ENCODE data around the gene MT1E. TPM values are rescaled to one million over a fixed set of nuclear protein-coding genes. Genes with fewer than 3 reads are reported as not detected.
A peak's percentile ranks its signal among the peaks of the same experiment; 100 is the strongest.

The MT1E gene
- total and polyA plus RNA-seq, 4 experiments from 2014 or later, result 6.8 to 16.0 TPM; not detected in 2

- intact Hi-C loops (cut with micrococcal nuclease), result no loop called here
- DNase-seq, result no peak
- H3K4me3 ChIP-seq (ENCODE audit: low read length in 2 of 2), result no peak overlapping the region
- peaks cover 2 to 5% (median 3%) of the 10 kb centered on the region in 4 donors for H3K4me1 Mint-ChIP-seq
- no peak overlapping the region for H3K27ac Mint-ChIP-seq
- peaks cover 3% of the 10 kb centered on the region for H3K27me3 ChIP-seq (ENCODE audit: insufficient read depth, low read length)
- peaks cover 0 to 1% (median 0%) of the 10 kb centered on the region in 8 donors for H3K9me3 Mint-ChIP-seq
- no peak overlapping the region for H3K27ac ChIP-seq (ENCODE audit: low read depth, low read length)
- POLR2A ChIA-PET (ENCODE audit: partially characterized antibody), result no interaction called here
- H3K27me3 Mint-ChIP-seq, result peaks cover 7 to 9% of the 10 kb centered on the region in 2 donors
- H3K9me3 ChIP-seq (ENCODE audit: control insufficient read depth in 1 of 2, low read length in 2 of 2), result no peaks in the 10 kb centered on the region
- no peaks in the 10 kb centered on the region for H3K36me3 Mint-ChIP-seq
- H3K4me1 ChIP-seq (ENCODE audit: insufficient read depth, low read length), result no peaks in the 10 kb centered on the region
- no peak overlapping the region for H3K4me3 Mint-ChIP-seq
- H3K36me3 ChIP-seq (ENCODE audit: insufficient read depth, low read length), result no peaks in the 10 kb centered on the region
- CTCF ChIA-PET (ENCODE audit: partially characterized antibody), result interaction anchor here (1.5 to 1.6 kb wide), 2 partner anchors 19 to 118 kb away, joined by 3 to 6 read pairs; no protein-coding TSS in a partner anchor
Measured at GRCh38 chr16:56584276-56584675, 41.3 kb upstream of the MT1E start.

GRCh38 chr16:56588781-56589140, 36.8 kb upstream of the MT1E start:
- Histone ChIP-seq H3K9me3 (ENCODE audit: control insufficient read depth in 1 of 2, low read length in 2 of 2) (no peaks in the 10 kb centered on the region), H3K4me3 (ENCODE audit: low read length in 2 of 2) (peak overlapping the region in 1 of 2 donors; percentile 41), H3K4me1 (ENCODE audit: insufficient read depth, low read length) (peaks cover 7% of the 10 kb centered on the region), H3K36me3 (ENCODE audit: insufficient read depth, low read length) (no peaks in the 10 kb centered on the region), H3K27ac (ENCODE audit: low read depth, low read length) (no peak overlapping the region), H3K27me3 (ENCODE audit: insufficient read depth, low read length) (peaks cover 15% of the 10 kb centered on the region)
- no peak for DNase-seq
- Mint-ChIP-seq H3K4me1 (peaks cover 3 to 15% (median 7%) of the 10 kb centered on the region in 4 donors), H3K36me3 (no peaks in the 10 kb centered on the region), H3K27ac (peak overlapping the region in 1 of 7 donors; percentile 13), H3K9me3 (peaks cover 0 to 5% (median 0%) of the 10 kb centered on the region in 8 donors), H3K27me3 (peaks cover 17 to 33% of the 10 kb centered on the region in 2 donors), H3K4me3 (peak overlapping the region; percentile 58 to 85 (median 78))
- ChIA-PET POLR2A (ENCODE audit: partially characterized antibody) (no interaction called here), CTCF (ENCODE audit: partially characterized antibody) (no interaction called here)
- intact Hi-C loops (cut with micrococcal nuclease), result no loop called here

GRCh38 chr16:56589141-56590039, 36.2 kb upstream of the MT1E start, which contains the start of gene MT3:
Gene MT3, plus strand, starts transcription at chr16:56589528. Its CDS starts 63 bp downstream, at chr16:56589591.
- H3K36me3 Mint-ChIP-seq, result no peaks in the 10 kb centered on the region
- Histone ChIP-seq H3K9me3 (ENCODE audit: control insufficient read depth in 1 of 2, low read length in 2 of 2) (no peaks in the 10 kb centered on the region), H3K27me3 (ENCODE audit: insufficient read depth, low read length) (peaks cover 15% of the 10 kb centered on the region), H3K27ac (ENCODE audit: low read depth, low read length) (no peak within 1 kb of the TSS), H3K4me3 (ENCODE audit: low read length in 2 of 2) (peak within 1 kb of the TSS in 1 of 2 donors; percentile 41), H3K36me3 (ENCODE audit: insufficient read depth, low read length) (no peaks in the 10 kb centered on the region), H3K4me1 (ENCODE audit: insufficient read depth, low read length) (peaks cover 7% of the 10 kb centered on the region)
- peaks cover 0 to 5% (median 0%) of the 10 kb centered on the region in 8 donors for H3K9me3 Mint-ChIP-seq
- peak within 1 kb of the TSS; percentile 69 to 85 (median 80) for H3K4me3 Mint-ChIP-seq
- H3K27ac Mint-ChIP-seq, result peak within 1 kb of the TSS in 2 of 7 donors; percentile 13 to 41
- ChIA-PET CTCF (ENCODE audit: partially characterized antibody) (no interaction called here), POLR2A (ENCODE audit: partially characterized antibody) (no interaction called here)
- intact Hi-C loops (cut with micrococcal nuclease), result no loop called here
- H3K27me3 Mint-ChIP-seq, result peaks cover 17 to 33% of the 10 kb centered on the region in 2 donors
- peak in 3 of 5 donors; percentile 10 to 29 (median 24) for DNase-seq
- H3K4me1 Mint-ChIP-seq, result peaks cover 3 to 15% (median 7%) of the 10 kb centered on the region in 4 donors

GRCh38 chr16:56591377-56592060, 34.1 kb upstream of the MT1E start:
- H3K4me3 Mint-ChIP-seq, result no peak overlapping the region
- no peak overlapping the region for H3K27ac Mint-ChIP-seq
- H3K27me3 Mint-ChIP-seq, result peaks cover 13 to 31% of the 10 kb centered on the region in 2 donors
- ChIA-PET POLR2A (ENCODE audit: partially characterized antibody) (no interaction called here), CTCF (ENCODE audit: partially characterized antibody) (interaction anchor here (1.5 to 3.3 kb wide), 3 partner anchors 9 to 52 kb away, joined by 4 to 15 read pairs (median 9); no protein-coding TSS in a partner anchor)
- H3K4me1 Mint-ChIP-seq, result peaks cover 3 to 15% (median 7%) of the 10 kb centered on the region in 4 donors
- peaks cover 0 to 5% (median 0%) of the 10 kb centered on the region in 8 donors for H3K9me3 Mint-ChIP-seq
- H3K4me1 ChIP-seq (ENCODE audit: insufficient read depth, low read length), result peaks cover 7% of the 10 kb centered on the region
- H3K4me3 ChIP-seq (ENCODE audit: low read length in 2 of 2), result no peak overlapping the region
- no peaks in the 10 kb centered on the region for H3K36me3 ChIP-seq (ENCODE audit: insufficient read depth, low read length)
- H3K36me3 Mint-ChIP-seq, result no peaks in the 10 kb centered on the region
- DNase-seq, result no peak
- intact Hi-C loops (cut with micrococcal nuclease), result no loop called here
- H3K27me3 ChIP-seq (ENCODE audit: insufficient read depth, low read length), result peaks cover 15% of the 10 kb centered on the region
- no peak overlapping the region for H3K27ac ChIP-seq (ENCODE audit: low read depth, low read length)
- H3K9me3 ChIP-seq (ENCODE audit: control insufficient read depth in 1 of 2, low read length in 2 of 2), result no peaks in the 10 kb centered on the region

- ChIA-PET POLR2A (ENCODE audit: partially characterized antibody) (no interaction called here), CTCF (ENCODE audit: partially characterized antibody) (interaction anchor here (3.3 kb wide), 1 partner anchor 17 kb away, joined by 15 read pairs; no protein-coding TSS in a partner anchor)
- Mint-ChIP-seq H3K27ac (no peak overlapping the region), H3K9me3 (peaks cover 0 to 4% (median 0%) of the 10 kb centered on the region in 8 donors), H3K4me1 (peaks cover 2 to 14% (median 6%) of the 10 kb centered on the region in 4 donors), H3K4me3 (no peak overlapping the region), H3K36me3 (no peaks in the 10 kb centered on the region), H3K27me3 (peaks cover 12 to 28% of the 10 kb centered on the region in 2 donors)
- Histone ChIP-seq H3K27ac (ENCODE audit: low read depth, low read length) (no peak overlapping the region), H3K27me3 (ENCODE audit: insufficient read depth, low read length) (peaks cover 14% of the 10 kb centered on the region), H3K36me3 (ENCODE audit: insufficient read depth, low read length) (no peaks in the 10 kb centered on the region), H3K4me1 (ENCODE audit: insufficient read depth, low read length) (peaks cover 7% of the 10 kb centered on the region), H3K4me3 (ENCODE audit: low read length in 2 of 2) (no peak overlapping the region), H3K9me3 (ENCODE audit: control insufficient read depth in 1 of 2, low read length in 2 of 2) (no peaks in the 10 kb centered on the region)
- no peak for DNase-seq
- intact Hi-C loops (cut with micrococcal nuclease), result no loop called here
Measured at GRCh38 chr16:56593573-56594291, 31.8 kb upstream of the MT1E start.

- Mint-ChIP-seq H3K27ac (no peak overlapping the region), H3K36me3 (no peaks in the 10 kb centered on the region), H3K4me1 (peaks cover 0 to 10% (median 4%) of the 10 kb centered on the region in 4 donors), H3K9me3 (peaks cover 0 to 4% (median 0%) of the 10 kb centered on the region in 8 donors), H3K27me3 (peaks cover 10 to 26% of the 10 kb centered on the region in 2 donors), H3K4me3 (no peak overlapping the region)
- Histone ChIP-seq H3K4me1 (ENCODE audit: insufficient read depth, low read length) (peaks cover 7% of the 10 kb centered on the region), H3K36me3 (ENCODE audit: insufficient read depth, low read length) (no peaks in the 10 kb centered on the region), H3K4me3 (ENCODE audit: low read length in 2 of 2) (no peak overlapping the region), H3K27ac (ENCODE audit: low read depth, low read length) (no peak overlapping the region), H3K27me3 (ENCODE audit: insufficient read depth, low read length) (peaks cover 12% of the 10 kb centered on the region), H3K9me3 (ENCODE audit: control insufficient read depth in 1 of 2, low read length in 2 of 2) (no peaks in the 10 kb centered on the region)
- ChIA-PET POLR2A (ENCODE audit: partially characterized antibody) (no interaction called here), CTCF (ENCODE audit: partially characterized antibody) (interaction anchor here (3.3 kb wide), 1 partner anchor 18 kb away, joined by 15 read pairs; no protein-coding TSS in a partner anchor)
- intact Hi-C loops (cut with micrococcal nuclease), result no loop called here
- DNase-seq, result no peak
Measured at GRCh38 chr16:56594292-56594619, 31.3 kb upstream of the MT1E start.
